Prostate gland (tissue), 2 donors: ENCODE results near the gene VDAC1. TPM values are rescaled to one million over a fixed set of nuclear protein-coding genes. Genes with fewer than 3 reads are reported as not detected.

Experiments
- DNase-seq: peaks from one replicate; pipeline ENCODE4 v3.0.0-alpha.2; 2019; ENCODE audit warnings: low spot score
- H3K27ac ChIP-seq, 2 donors: fragments of 200-600 bp; sonication (generic); 2 replicates each; pipeline ENCODE4 v1.5.1; 2017 to 2019
- H3K27me3 ChIP-seq: fragments of 200-600 bp; sonication (generic); replicated peaks from 2 replicates; pipeline ENCODE4 v1.5.1; 2019; ENCODE audit not compliant: insufficient read depth
- H3K36me3 ChIP-seq, 2 donors: fragments of 200-600 bp; sonication (generic); 1 replicate in 1 of 2; 2 replicates in 1 of 2; pipeline versions ENCODE4 v1.5.1 to v1.8.1; 2017 to 2019
- H3K4me1 ChIP-seq: fragments of 200-600 bp; sonication (generic); replicated peaks from 2 replicates; pipeline ENCODE4 v1.5.1; 2019
- H3K4me3 ChIP-seq, 2 donors: fragments of 200-600 bp; sonication (generic); 2 replicates each; pipeline ENCODE4 v1.5.1; 2017 to 2019
- H3K9me3 ChIP-seq: fragments of 200-600 bp; sonication (generic); 2 replicates; pipeline ENCODE4 v1.5.1; 2017
- CTCF ChIP-seq, 4 experiments: fragments of 200-600 bp in 2 of 4; fragments of 450-650 bp in 2 of 4; sonication (generic) in 2 of 4; IDR thresholded peaks; 1 replicate in 3 of 4; 2 replicates in 1 of 4; pipeline ENCODE4 v1.5.1; 2016 to 2019; ENCODE audit warnings: antibody characterized with exemption in 4 of 4, mild to moderate bottlenecking in 2 of 4, moderate library complexity in 2 of 4
- POLR2A ChIP-seq: fragments of 450-650 bp; IDR thresholded peaks from one replicate; pipeline ENCODE4 v1.6.1; 2016; ENCODE audit warnings: antibody characterized with exemption, mild to moderate bottlenecking
- POLR2AphosphoS5 ChIP-seq: sonication (generic); formaldehyde crosslinking; IDR thresholded peaks from one replicate; pipeline ENCODE4 v1.6.1; 2017; ENCODE audit warnings: antibody characterized with exemption
- WGBS: methylation state at CpG from one replicate; pipeline ENCODE4 v1.1.5; 2018; 5-methylcytosine and 5-hydroxymethylcytosine counted together
- intact Hi-C: fragments of 100-400 bp; cut with DNase I; formaldehyde crosslinking; loops from one replicate; pipeline ENCODE4 v1.14.2; 2022
- total RNA-seq, 2 donors: library from RNA; depleted of rRNA; stranded (reverse); fragments of >200 nt; gene quantifications; one replicate each; pipeline ENCODE4 v1.1.0, GENCODE V29; 2016

The VDAC1 gene
- total RNA-seq, 2 donors from 2014 or later, result 142 to 143 TPM

DNA sequence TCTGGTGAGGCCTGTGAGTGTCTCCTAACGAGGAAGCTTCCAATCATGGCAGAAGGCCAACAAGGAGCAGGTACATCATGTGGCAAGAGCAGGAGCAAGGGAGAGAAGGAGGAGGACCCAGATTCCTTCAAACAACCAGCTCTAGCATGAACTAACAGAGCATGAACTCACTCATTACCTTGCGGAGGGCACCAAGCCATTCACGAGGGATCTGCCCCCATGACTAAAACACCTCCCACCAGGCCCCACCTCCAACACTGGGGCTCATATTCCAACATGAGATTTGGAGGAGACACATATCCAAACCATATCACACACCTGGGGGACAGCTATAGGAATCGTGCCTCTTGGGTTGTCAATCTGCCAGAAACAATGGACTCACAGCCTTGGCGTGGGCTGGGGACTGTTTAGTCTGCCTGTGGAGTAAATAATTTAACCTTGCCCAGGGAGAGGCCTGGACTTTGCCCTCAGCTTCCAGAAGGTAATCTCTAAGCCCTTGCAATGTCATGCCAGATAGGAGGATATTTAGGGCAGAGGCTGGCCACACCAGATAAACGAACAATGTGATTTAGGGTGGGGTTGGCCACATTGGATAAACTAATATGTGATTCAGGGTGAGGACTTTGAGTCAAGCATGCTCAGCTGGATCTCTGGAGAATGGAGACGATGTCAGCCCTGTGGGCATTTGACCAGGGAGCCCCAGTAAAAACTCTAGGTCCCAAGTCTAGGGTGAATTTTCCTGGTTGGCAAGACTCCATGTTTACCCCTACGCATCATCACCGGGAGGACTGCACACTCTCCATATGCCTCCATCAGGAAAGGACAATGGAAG is 13.6 kb upstream of the VDAC1 start:
- TF ChIP-seq CTCF (IDR thresholded peaks at IDR 0.05), result no peak
- TF ChIP-seq POLR2AphosphoS5, result no peak
- TF ChIP-seq POLR2A, result no peak
- Histone ChIP-seq H3K27ac (peak overlapping the region in 1 of 2 donors; percentile 80), H3K9me3 (no peaks in the 10 kb centered on the region), H3K4me3 (no peak overlapping the region), H3K27me3 (no peaks in the 10 kb centered on the region), H3K4me1 (no peaks in the 10 kb centered on the region), H3K36me3 (no peaks in the 10 kb centered on the region)
- 52% methylated on average over 9 of the region's 9 CpGs for WGBS
- intact Hi-C loops, result no loop called here
- no peak for DNase-seq

DNA sequence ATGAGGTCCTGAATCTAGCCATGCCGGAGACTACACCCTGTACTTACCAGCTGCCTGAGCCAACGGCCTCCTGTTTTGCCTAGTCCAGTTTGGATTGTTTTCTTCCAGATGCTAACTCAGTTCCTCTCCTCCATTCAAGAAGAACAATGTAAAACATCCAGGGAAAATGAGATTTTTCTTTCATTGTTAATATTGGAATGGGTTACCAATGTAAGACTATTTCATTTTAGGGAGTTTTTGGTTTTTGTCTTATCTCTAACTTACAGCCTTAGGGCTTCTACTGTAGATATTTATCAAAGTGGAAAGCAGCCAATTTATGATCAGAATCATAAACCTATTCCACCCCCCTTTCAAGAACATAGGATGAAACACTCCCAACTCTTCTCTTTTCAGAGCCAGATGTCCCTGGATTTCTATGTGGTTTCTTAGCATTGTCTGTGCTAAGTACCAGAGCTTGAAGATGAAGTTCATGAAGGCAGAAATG is 3.5 kb upstream of the VDAC1 start:
- TF ChIP-seq CTCF (IDR thresholded peaks at IDR 0.05), result no peak
- no peak for TF ChIP-seq POLR2A
- TF ChIP-seq POLR2AphosphoS5, result no peak
- Histone ChIP-seq H3K9me3 (no peaks in the 10 kb centered on the region), H3K4me3 (no peak overlapping the region), H3K27ac (no peak overlapping the region), H3K36me3 (no peaks in the 10 kb centered on the region), H3K27me3 (no peaks in the 10 kb centered on the region), H3K4me1 (peaks cover 6% of the 10 kb centered on the region)
- no peak for DNase-seq
- intact Hi-C loops, result no loop called here
- 65% methylated on average over 2 of the region's 2 CpGs for WGBS

GRCh38 chr5:134007581-134008265 is 2.9 kb upstream of the VDAC1 start:
- Histone ChIP-seq H3K4me1 (peaks cover 12% of the 10 kb centered on the region), H3K27me3 (no peaks in the 10 kb centered on the region), H3K9me3 (no peaks in the 10 kb centered on the region), H3K4me3 (no peak overlapping the region), H3K27ac (no peak overlapping the region), H3K36me3 (no peaks in the 10 kb centered on the region)
- 73% methylated on average over 14 of the region's 14 CpGs for WGBS
- intact Hi-C loops, result no loop called here
- no peak for TF ChIP-seq POLR2A
- TF ChIP-seq CTCF (IDR thresholded peaks at IDR 0.05), result no peak
- no peak for TF ChIP-seq POLR2AphosphoS5
- DNase-seq, result no peak

- peaks cover 12% of the 10 kb centered on the region for H3K4me1 ChIP-seq
- no peaks in the 10 kb centered on the region for H3K9me3 ChIP-seq
- H3K4me3 ChIP-seq, result peak overlapping the region in 1 of 2 donors; percentile 88
- intact Hi-C loops, result no loop called here
- 80% methylated on average over 13 of the region's 13 CpGs for WGBS
- H3K36me3 ChIP-seq, result no peaks in the 10 kb centered on the region
- TF ChIP-seq POLR2A (no peak), POLR2AphosphoS5 (no peak), CTCF (IDR thresholded peaks at IDR 0.05) (no peak)
- DNase-seq, result no peak
- no peaks in the 10 kb centered on the region for H3K27me3 ChIP-seq
- H3K27ac ChIP-seq, result peak overlapping the region; percentile 97 to 98
Measured at GRCh38 chr5:134006115-134006514, 1.3 kb upstream of the VDAC1 start.
